H1 (cell line): ENCODE measurements around the gene TFAP2E. TPM values are rescaled to one million over a fixed set of nuclear protein-coding genes. Genes with fewer than 3 reads are reported as not detected.

Experiments
- BCL11A ChIP-seq, 2 experiments: IDR thresholded peaks; one replicate each; pipeline ENCODE4 v1.6.1; 2011; ENCODE audit warnings: low read depth in 2 of 2, low read length in 2 of 2, mild to moderate bottlenecking in 2 of 2
- CHD2 ChIP-seq: IDR thresholded peaks from 2 replicates; pipeline ENCODE4 v1.6.1; 2012; ENCODE audit warnings: low read length, improper control_type of control experiment
- CTBP2 ChIP-seq: IDR thresholded peaks from 2 replicates; pipeline ENCODE4 v1.7.0; 2011; ENCODE audit warnings: borderline replicate concordance, mild to moderate bottlenecking, moderate library complexity, mixed read lengths, low read length; ENCODE audit not compliant: insufficient read depth, insufficient read length
- KDM1A ChIP-seq: fragments of 200-600, 300-600 bp; sonication (generic); IDR thresholded peaks from 2 replicates; pipeline ENCODE4 v1.7.1; 2016; ENCODE audit warnings: mild to moderate bottlenecking, low read length, borderline replicate concordance
- NRF1 ChIP-seq: IDR thresholded peaks from 2 replicates; pipeline ENCODE4 v1.6.1; 2011; ENCODE audit warnings: mild to moderate bottlenecking, low read depth, low read length, improper control_type of control experiment
- RBBP5 ChIP-seq: IDR thresholded peaks from 2 replicates; pipeline ENCODE4 v1.7.1; 2012; ENCODE audit warnings: low read depth, mild to moderate bottlenecking, inconsistent platforms, low read length, moderate library complexity, borderline replicate concordance
- RFX5 ChIP-seq: IDR thresholded peaks from 2 replicates; pipeline ENCODE4 v1.6.1; 2011; ENCODE audit warnings: low read depth, low read length, improper control_type of control experiment, borderline replicate concordance
- SIRT6 ChIP-seq: IDR thresholded peaks from one replicate; pipeline ENCODE4 v1.7.1; 2012; ENCODE audit warnings: low read length, inconsistent platforms
- TBP ChIP-seq: IDR thresholded peaks from 2 replicates; pipeline ENCODE4 v1.6.1; 2011; ENCODE audit warnings: low read depth, low read length, improper control_type of control experiment
- polyA plus RNA-seq, 7 experiments: library from polyadenylated mRNA; depleted of rRNA in 3 of 7; stranded (reverse) in 5 of 7; unstranded in 2 of 7; fragments of >200 nt in 5 of 7; fragments of 200-250 nt in 2 of 7; gene quantifications; 1 replicate in 5 of 7; 2 replicates in 1 of 7; 4 replicates in 1 of 7; pipeline versions ENCODE4 v1.2.1 to v1.2.3, GENCODE V29; 2011 to 2013; ENCODE audit warnings: missing spikeins in 2 of 7, mixed read lengths in 2 of 7
- total RNA-seq: library from RNA; stranded (reverse); fragmentation: NEBNext Ultra II Directional; extraction: Animal tissue kit (Norgen Biotek cat#: 25700); gene quantifications from 2 replicates; pipeline ENCODE4 v1.2.1, GENCODE V29; 2021
- TF ChIP-seq, protein P1 (sequence below): IDR thresholded peaks from 2 replicates; pipeline ENCODE4 v1.6.1; 2012; ENCODE audit warnings: inconsistent platforms

TFAP2E gene
- total and polyA plus RNA-seq, 2 of the 8 experiments (the other 6 are each of a cell fraction or from before 2014, with no cell fraction given), result 0.24 to 0.50 TPM

DNA sequence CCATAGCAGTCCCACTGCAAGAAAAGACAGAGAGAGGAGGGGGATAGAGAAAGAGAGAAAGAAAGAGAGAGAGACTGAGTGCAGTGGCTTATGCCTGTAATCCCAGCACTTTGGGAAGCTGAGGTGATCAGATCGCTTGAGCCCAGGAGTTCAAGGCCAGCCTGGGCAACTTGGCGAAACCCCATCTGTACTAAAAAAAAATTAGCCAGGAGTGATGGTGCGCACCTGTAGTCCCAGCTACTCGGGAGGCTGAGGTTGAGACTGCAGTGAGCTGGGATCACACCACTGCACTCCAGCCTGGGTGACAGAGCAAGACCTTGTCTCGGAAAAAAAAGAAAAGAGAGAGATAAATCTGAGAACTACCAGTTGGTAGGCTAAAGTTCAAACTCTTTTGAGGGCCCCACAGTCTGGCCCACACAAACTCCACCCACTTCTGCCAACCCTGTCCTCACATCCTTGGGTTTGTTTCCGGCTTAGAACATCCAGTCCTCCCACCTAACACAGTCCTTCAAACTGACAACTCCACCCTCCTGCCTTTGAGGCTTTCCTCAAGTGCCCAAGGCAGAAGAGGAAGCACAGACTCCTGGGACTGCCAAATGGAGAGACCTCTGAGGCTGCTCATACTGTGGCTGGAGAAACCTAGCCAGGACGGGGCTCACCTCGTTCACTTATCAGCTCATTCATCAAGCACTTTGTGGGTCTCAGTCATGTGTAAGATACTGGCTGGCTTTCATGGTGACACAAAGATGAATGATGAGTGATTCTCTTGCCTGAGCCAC is 20.1 kb downstream of the TFAP2E start (continued):
- no peak for TF ChIP-seq CHD2
- TF ChIP-seq SIRT6, result no peak
- TF ChIP-seq KDM1A, result no peak
- TF ChIP-seq RFX5, result no peak
- no peak for TF ChIP-seq BCL11A (IDR thresholded peaks at IDR 0.05; ENCODE audit: low read depth in 2 of 2, low read length in 2 of 2)
- no peak for TF ChIP-seq NRF1
- no peak for TF ChIP-seq RBBP5
- TF ChIP-seq CTBP2, result no peak
- TF ChIP-seq TBP, result no peak
- TF ChIP-seq, protein P1, sequence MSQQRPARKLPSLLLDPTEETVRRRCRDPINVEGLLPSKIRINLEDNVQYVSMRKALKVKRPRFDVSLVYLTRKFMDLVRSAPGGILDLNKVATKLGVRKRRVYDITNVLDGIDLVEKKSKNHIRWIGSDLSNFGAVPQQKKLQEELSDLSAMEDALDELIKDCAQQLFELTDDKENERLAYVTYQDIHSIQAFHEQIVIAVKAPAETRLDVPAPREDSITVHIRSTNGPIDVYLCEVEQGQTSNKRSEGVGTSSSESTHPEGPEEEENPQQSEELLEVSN, result no peak
